A673 (cell line): ENCODE data around the gene SSPN.

Experiments used
- CTCF ChIP-seq: fragments of 300-800, 200-600 bp; sonication (generic); conservative IDR thresholded peaks from 2 replicates; pipeline ENCODE4 v1.5.1; 2017; ENCODE audit warnings: low read depth, mild to moderate bottlenecking, antibody characterized with exemption, low read length, moderate library complexity, mixed read lengths
- EZH2 ChIP-seq: fragments of 200-600 bp; sonication (generic); IDR thresholded peaks from 2 replicates; pipeline ENCODE4 v1.6.1; 2017; ENCODE audit warnings: borderline replicate concordance, low read depth, mild to moderate bottlenecking, mixed read lengths, antibody characterized with exemption, low read length; ENCODE audit not compliant: poor library complexity, severe bottlenecking

GRCh38 chr12:26172013-26172412 is 23.4 kb upstream of the SSPN start:
- TF ChIP-seq CTCF: no peak
- TF ChIP-seq EZH2: no peak
